HUDEP-2 (cell line): ENCODE measurements around the gene SWSAP1.

Experiments
- DNase-seq, 76 experiments: peaks; one replicate each; lab custom pipeline; 2025; ENCODE audit not compliant: unreplicated experiment in 76 of 76; lab: John Stamatoyannopoulos, UW

Gene SWSAP1

DNA sequence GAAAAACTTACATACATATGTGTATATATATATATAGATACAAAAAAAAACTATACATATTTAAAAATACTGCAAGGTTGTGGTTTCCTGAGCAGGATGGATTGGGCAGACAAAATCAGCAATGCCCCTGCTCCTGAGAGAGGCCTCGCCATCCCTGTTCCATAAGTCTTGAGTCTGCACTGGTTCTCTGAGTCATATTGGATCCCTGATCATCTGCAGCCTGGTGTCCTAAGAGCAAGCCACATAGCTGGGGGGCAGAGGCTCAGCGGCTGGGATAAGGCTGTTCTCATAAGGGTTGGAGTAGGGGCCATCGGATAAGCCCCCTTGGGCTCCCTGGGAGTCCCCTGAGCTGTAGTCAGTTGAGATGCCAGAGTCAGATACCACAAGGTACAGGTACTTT, 3.3 kb downstream of the SWSAP1 start:
- DNase-seq = no peak

DNA sequence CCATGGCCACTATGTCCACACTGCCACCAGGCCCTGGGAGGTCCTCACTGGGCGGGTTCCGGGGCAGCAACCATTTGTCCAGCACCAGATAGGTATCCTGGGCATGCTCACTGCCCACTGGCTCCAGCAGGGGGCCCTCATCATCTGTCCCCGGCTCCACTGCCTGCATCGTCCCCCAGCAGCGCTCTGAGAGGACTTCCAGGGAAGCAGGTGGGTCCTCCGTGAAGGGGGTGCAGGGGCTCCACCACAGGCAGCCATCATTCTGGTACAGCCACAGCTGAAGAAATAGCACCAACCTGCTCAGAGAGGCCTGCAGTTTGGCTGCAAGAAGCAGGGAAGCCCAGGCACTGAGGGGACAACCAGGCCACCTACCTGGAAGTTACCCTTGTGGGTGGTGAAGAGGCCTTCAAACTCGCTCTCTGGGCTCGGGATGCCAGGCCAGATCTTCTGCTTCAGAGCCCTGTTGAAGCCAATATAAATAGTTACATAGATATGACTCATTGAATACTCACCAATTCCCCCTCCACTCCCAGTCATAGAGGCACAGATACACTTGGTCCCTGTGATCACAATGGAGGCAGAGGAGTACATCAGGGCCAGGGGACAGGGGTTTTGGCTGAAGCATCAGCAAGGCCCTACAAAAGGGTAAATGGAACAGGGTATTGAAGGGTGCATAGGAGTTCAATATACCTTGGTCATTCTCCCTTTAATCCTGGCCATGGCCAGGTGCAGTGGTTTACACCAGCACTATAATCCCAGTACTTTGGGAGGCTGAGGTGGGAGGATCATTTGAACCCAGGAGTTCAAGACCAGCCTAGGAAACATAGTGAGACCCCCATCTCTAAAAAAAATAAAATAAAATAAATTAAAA, 4.1 kb downstream of the SWSAP1 start:
- peak in 44 of 76 experiments; percentile 16 to 66 (median 39) for DNase-seq

DNA sequence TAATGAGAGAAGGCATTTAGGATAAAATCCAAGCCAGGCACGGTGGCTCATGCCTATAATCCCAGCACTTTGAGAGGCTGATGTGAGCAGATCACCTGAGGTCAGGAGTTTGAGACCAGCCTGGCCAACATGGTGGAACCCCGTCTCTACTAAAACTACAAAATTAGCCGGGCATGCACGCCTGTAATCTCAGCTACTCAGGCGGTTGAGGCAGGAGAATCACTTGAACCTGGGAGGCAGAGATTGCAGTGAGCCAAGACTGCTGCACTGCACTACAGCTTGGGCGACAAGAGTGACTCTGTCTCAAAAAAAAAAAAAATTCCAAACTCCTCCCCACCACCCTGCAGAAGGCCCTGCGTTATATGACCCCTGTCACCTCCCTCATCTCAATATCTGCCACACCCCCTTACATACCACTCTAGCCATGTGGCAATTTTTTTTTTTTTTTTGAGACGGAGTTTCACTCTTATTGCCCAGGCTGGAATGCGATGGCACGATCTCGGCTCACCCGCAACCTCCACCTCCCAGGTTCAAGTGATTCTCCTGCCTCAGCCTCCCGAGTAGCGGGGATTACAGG, 4.9 kb downstream of the SWSAP1 start:
- DNase-seq = peak in 1 of 76 experiments; percentile 14

DNA sequence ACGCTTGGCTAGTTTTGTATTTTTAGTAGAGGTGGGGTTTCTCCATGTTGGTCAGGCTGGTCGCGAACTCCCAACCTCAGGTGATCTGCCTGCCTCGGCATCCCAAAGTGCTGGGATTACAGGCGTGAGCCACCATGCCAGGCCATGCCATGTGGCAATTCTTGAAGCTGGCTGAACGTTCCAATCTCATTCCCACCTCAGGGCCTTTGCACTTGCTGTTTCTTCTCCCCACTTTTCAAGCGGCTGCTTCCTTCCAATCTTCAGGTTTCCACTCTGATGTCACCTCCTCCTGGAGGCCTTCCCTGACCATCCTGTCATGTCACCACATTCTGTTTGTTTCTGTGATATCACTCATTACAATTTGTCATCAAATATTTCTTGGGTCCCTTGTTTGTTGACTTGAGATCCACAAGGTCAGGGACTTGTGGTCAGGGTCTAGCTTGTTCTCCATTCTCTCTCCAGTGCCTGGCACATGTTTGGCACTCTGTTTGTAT, 5.4 kb downstream of the SWSAP1 start:
- DNase-seq = no peak

DNA sequence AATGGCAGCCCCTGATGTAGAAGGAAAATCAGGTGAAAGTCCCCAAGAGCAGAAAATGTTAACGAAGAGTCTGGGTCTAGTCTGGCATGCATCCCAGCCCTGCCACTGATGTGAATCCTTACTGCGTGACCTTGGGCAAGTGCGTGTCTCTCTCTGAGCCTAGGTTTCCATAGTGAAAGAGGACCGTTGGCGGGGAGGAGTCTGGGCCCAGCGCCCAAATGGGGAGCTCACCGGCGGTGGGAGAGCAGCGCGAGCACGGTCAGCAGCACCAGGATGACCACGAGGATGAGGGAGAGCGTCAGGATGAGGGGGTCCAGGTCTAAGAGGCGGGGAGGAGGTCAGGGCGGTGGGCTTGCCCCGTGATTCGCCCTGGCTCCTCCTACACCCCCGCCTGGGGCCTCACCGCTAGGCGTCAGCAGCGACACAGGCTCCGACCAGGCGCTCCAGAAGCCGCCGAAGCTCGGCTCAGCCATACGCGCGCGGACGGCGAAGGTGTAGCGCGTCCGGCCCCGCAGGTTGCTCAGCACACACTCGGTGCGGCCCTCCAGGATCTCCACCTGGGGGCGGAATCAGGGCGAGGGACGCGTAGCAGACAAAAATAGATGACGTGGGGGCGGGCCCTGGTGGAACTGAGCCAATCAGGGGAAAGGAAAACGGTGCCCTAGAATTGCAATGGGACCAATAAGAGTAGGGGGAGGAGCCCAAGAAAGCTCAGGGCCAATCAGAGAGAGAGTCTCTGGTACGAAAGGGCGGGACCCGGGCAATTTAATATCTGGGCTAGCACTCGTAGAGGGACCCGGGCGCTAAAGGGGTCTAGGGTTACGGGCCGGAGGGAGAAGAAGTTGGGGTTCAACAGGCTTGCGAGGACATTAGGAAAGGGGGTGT, 6.4 kb downstream of the SWSAP1 start:
- DNase-seq = peak in 73 of 76 experiments; percentile 31 to 98 (median 83)

DNA sequence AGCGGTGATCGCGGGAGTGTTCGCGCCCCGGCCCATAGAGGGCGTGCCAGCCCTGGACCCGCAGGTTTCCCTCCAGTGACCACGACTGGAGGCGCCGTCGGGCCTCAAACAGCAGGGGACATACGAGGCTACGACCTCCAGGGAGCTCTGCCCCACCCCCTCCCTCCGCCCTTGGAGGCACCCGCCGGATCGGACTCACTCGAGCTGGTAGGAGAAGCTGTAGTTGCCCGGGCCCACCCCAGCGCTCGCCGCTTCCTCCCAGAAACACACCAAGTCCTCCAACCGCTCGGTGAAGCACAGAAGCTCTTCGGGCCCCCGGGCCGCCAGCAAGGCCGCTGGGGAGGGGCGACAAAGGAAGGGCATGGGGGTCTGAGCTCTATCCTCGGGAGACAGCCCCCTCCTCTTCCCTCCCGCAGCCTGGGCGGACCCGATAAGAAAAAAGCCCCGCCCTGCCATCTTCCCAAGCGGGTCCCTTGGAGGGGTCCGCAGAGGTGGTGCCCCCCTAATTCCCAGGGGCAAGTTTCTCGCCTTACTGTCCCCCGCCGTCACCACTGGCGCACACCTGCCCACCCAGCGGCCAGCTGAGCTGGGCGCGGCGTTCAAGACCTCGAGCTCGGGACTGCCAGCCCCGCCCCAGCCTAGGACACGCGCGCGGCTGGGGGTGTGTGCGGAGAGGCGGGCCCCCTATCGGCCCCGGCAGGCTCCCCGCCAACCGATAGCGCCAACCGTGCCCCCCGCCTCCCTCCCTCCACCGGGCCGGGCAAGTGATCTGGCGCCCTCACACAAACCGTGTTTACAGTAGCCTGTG, 8.6 kb downstream of the SWSAP1 start:
- DNase-seq = peak in 73 of 76 experiments; percentile 25 to 96 (median 91)

DNA sequence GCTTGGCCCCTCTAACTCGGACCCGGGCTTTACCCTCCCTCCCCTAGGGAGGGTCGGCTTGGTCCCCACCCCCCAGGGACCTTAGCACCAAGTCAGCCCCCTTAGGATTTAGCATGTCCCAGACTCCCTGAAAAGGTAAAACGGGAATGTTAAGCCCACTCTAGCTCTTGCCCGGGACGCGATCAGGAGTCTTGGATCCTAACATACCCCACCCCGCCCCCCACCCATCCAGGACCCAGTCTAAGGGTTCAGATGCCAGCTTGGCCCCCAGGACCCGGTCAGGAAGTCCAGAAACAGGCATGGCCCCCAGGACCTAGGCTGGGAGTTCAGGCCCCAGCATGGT, 9.2 kb downstream of the SWSAP1 start:
- peak in 5 of 76 experiments; percentile 40 to 96 (median 54) for DNase-seq

DNA sequence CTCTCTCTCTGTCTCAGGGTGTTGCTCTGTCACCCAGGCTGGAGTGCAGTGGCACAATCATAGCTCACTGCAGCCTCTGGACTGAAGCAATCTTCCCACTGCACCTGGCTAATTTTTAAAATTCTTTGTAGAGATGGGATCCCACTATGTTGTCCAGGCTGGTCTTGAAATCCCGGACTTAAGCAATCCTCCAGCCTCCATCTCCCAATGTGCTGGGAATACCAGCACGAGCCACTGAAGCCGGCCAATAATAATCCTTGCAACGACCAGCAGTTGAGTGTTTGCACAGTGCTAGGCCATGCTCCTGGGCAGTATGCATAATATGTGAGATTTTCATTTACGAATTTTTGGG, 10.3 kb downstream of the SWSAP1 start:
- peak in 3 of 76 experiments; percentile 13 to 27 (median 14) for DNase-seq

DNA sequence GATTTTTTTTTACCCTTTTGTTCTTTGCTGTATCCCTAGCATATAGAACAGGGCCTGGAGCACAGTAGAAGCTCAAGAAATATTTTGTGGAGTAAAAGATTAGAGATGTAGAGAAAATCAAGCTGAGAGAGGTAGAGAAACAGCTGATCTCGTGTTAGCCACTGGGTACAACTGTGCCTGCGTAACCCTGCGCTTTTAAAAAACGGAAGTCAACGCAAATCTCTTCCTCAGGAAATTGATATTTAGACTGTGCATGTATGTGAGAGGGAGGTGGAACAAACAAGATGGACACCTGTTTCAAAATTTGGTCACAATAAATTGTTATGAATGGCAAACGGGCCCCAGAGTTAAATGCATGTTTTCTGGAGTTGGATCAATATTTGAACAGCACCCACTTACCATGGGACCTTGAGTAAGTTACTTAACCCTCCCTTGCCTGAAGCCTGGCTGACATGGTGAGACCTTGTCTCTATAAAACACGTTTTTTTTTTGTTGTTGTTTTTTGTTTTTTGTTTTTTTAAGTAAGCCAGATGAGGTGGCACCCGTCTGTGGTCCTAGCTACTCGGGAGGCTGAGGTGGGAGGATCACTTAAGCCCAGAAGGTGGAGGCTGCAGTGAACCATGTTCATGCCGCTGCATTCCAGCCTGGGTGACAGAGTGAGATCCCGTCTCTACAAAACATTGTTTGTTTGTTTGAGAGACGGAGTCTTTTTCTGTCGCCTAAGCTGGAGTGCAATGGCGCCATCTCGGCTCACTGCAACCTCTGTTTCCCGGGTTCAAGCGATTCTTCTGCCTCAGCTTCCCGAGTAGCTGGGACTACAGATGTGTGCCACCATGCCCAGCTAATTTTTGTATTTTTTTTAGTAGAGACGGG, 12.9 kb downstream of the SWSAP1 start:
- DNase-seq = no peak

DNA sequence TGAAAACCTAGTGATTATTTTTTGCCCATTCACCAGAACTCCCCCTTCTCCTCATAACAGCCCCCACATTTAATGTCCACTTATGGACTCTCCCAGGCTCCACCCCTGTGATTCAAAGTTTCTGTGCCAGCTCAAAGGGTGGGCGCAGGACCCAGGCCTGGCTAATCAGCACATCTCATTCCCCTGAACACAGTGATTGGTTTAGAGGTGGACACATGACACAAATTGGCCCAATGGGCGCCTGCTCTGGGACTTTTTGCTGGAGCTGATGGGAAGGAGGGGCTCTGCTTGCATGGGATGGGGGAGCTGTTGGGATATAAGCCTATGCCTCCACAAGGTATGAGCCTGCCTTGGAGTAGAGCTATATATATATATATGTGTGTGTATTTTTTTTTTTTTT, 15.9 kb downstream of the SWSAP1 start:
- DNase-seq = no peak

DNA sequence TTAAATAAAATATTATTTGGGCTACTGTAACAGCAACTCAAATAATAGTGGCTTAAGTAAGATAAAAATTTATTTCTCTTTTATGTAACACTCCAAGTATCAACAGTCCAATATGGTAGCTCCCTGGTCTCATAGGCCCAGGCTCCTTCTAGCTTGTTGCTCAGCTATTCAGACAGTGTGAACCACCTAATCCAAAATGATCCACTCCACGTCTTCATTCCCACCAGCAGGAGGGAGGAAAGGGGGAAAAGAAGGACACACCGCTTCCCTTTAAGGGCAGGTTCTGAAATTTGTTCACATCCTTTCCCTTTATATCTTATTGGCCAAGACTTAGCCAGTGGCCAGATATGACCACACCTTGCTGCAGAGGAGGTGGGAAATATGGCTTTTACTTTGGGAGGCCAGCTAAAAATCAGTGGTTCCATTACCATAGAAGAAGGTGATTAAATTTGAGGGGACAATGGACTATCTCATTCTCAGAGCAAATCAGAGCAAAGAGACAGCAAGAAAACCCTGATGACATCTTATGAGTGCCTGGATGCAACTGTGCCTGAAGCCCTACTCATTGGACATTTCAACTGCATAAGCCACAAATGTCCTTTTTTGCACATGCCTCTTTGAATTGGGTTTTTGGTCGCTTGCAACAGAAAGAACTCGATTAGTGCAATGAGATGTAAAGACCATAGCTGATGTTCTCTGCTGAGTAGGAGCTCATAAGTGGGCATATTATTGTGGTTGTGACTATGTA, 16.6 kb downstream of the SWSAP1 start:
- DNase-seq = no peak

DNA sequence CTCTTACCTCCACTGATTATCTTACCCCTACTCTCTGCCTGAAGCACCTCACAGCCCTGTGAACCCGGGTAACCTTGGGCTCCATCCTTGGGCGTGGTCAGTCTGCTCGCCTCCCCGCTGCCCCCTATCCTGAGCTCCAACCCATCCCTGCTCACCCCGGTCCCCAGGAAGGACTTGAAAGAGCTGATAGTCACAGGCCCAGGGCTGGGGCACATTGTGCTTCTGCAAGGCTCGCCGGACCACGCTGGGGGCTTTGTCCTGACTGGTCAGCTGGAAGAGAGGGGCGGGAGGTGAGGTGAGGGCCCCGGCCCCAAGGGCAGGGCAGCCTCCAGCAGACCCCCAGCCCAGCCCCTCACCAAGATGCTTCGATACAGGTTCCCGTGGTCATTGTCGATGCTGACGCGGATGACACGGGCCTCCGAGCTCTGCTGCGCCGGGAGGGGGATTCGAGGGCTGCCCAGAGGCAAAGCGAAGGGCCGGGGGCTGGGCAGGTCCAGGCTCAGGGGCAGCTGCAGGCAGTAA, 22.7 kb downstream of the SWSAP1 start:
- DNase-seq = no peak

DNA sequence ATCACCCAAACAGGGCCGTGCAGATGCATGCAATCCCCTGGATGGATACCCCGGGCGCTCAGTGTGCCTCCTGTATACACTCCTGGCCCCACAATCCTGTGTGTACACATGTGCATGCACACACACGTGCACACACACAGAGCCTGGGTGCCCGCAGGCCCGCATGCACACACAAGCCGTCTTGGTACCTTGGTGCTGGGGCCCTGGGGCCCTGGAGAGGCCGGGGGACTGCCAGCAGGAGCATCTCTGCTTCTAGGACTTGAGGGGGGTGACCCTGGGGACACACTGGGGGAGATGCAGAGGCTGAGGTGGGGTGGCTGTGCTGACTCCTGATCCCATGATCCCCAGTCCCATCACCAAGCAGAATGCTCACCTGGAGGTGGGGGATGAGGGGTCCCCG, 25.2 kb downstream of the SWSAP1 start:
- DNase-seq = no peak

DNA sequence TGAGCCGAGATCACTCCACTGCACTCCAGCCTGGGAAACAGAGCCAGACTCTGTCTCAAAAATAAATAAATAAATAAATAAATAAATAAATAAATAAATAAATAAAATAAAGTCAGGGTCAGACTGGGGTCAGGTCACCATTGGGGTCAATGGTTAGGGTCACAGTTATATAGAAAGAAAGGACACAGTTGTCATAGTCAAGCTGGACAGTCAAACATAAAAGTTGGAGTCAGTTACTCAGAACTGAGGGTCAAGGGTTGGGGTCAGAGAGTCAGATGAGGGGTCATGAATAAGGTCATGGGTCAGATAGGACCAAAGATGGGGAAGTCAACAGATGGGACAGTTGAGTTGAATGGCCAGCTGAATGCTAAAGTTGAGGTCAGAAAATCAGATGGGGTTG, 26.3 kb downstream of the SWSAP1 start:
- no peak for DNase-seq

DNA sequence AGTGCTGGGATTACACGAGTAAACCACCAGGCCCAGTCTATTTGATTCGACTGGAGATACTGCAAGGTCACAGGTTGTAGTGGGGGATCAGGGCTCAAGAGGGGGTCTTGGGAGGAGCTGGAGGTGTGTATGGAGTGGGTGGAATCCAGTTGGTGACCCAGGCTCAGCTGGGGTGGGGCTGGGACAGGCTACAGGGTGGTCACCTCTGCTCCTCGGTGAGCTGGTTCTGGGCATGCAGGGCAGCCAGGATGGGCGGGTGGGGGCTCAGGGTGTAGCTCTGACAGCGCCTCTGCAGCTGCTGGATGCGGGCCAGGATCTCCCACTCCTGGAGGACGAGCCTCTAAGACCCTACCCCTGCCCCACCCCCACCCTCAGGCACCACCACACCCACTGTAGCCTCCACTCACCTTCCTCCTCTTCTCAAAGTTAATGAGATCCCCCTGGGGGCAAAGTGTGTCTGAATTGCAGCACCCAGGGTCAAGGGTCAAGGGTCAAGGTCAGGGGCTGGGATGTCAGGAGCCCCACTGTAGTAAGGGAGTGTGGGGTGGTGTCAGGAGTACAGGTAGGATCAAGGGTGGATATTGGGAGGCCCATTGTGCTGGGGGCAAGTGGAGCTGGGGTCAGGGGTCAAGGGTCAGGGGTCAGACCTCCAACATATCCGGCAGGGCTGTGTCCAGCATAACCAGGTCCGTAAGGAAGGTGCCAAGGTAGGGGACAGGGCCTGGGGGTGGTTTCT, 27.5 kb downstream of the SWSAP1 start:
- no peak for DNase-seq

DNA sequence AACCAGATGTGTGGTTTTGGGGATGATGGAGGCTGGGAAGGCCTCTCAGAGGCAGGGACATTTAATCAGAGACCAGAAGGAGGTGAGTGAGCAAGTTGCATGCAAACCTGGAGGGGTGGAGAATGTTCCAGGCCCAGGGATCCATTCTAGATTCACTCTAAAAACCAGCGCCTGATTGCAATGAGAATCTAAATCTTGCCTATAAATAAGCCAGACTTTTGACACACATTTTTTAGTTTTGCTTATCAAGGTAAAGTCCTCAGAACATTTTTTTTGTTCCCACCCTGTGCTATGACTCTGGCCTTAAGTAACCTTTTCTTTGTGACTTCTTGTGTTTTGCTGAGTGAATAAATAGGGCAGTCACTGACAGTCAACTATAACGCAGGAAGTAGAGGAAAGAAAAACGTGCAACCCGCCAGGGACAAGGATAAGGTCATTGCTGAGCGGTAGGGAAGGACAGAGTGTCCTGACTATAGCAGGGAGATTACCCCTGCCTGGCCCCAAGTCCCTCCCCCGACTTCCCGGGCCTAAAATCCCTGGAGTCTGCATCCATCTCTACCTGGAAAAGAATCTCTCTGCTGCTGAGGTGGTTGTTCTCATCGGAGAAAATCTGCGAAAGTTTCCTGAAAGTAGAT, 30.2 kb downstream of the SWSAP1 start:
- DNase-seq = no peak
